HG03095 (cell line): Measurements from ENCODE around the gene APC2.

Source experiments
- ATAC-seq: cut with Tn5 transposase; IDR thresholded peaks from one replicate; pipeline ENCODE4 v1.9.1; 2021; ENCODE audit warnings: moderate library complexity; ENCODE audit not compliant: unreplicated experiment

APC2 gene

DNA sequence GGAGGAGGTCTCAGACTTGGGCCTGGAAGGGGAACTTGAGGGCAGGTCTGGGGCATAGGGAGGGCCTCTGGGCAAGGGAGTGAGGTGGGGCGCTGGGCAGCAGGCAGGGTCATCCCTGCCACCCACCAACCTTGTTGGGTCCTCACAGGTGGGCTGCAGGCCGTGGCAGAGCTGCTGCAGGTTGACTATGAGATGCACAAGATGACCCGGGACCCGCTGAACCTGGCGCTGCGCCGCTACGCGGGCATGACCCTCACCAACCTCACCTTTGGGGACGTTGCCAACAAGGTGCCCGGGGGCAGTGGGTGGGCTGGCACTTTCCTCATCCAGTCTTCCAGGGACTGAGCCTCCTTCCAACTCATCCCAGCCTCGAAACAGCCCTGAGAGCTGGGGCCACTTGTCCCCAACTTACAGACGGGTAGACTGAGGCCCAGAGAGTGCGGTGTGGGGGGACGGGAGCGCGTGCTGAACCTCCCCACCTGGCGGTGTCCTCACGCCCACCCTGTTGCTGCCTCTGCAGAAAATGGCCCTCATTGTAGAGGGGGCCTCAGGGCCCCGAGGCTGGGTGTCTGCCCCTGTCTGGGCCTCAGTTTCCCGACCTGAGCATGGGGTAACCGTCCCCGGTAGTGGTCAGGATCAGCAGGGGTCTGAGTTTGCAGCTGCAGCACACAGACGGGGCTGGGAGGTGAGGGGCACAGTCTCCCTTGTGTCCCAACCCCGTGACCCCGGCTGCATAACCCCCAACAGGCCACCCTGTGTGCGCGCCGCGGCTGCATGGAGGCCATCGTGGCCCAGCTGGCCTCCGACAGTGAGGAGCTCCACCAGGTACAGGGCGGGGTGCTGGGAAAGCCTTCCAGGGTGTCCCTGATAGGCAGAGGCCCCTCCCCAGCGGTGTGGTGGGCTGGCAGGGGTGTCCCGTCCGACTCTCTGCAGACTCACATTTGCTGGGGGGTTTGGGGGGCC lies 10.4 kb downstream of the APC2 start:
- ATAC-seq, result no peak

DNA sequence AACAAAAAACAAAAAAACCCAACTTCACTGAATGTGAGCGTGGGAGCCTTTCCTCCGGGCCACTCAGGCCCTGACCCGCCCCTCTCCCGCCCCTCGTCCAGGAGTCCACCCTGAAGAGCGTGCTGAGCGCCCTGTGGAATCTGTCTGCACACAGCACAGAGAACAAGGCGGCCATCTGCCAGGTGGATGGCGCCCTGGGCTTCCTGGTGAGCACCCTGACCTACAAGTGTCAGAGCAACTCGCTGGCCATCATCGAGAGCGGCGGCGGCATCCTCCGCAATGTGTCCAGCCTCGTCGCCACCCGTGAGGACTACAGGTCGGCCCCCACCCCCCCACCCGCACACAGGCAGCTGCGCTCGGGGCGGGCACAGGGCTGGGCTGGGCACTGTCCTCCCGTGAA lies 11.9 kb downstream of the APC2 start:
- ATAC-seq, result no peak

DNA sequence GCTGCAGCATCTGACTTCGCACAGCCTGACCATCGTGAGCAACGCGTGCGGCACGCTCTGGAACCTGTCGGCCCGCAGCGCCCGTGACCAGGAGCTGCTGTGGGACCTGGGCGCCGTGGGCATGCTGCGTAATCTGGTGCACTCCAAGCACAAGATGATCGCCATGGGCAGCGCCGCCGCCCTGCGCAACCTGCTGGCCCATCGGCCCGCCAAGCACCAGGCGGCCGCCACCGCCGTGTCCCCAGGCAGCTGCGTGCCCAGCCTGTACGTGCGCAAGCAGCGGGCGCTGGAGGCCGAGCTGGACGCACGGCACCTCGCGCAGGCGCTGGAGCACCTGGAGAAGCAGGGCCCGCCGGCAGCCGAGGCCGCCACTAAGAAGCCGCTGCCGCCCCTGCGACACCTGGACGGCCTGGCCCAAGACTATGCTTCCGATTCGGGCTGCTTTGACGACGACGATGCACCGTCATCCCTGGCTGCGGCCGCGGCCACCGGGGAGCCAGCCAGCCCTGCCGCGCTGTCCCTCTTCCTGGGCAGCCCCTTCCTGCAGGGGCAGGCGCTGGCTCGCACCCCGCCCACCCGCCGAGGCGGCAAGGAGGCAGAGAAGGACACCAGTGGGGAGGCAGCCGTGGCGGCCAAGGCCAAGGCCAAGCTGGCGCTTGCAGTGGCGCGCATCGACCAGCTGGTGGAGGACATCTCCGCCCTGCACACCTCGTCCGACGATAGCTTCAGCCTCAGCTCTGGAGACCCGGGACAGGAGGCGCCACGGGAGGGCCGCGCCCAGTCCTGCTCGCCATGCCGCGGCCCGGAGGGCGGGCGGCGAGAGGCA lies 15.5 kb downstream of the APC2 start:
- ATAC-seq, result no peak

DNA sequence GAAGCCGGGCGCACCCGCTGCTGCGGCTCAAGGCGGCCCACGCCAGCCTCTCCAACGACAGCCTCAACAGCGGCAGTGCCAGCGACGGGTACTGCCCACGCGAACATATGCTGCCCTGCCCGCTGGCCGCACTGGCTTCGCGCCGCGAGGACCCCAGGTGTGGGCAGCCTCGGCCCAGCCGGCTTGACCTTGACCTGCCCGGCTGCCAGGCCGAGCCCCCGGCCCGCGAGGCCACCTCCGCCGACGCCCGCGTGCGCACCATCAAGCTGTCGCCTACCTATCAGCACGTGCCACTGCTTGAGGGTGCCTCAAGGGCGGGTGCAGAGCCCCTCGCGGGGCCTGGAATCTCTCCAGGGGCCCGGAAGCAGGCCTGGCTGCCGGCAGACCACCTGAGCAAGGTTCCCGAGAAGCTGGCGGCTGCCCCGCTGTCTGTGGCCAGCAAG lies 16.1 kb downstream of the APC2 start:
- ATAC-seq, result no peak

DNA sequence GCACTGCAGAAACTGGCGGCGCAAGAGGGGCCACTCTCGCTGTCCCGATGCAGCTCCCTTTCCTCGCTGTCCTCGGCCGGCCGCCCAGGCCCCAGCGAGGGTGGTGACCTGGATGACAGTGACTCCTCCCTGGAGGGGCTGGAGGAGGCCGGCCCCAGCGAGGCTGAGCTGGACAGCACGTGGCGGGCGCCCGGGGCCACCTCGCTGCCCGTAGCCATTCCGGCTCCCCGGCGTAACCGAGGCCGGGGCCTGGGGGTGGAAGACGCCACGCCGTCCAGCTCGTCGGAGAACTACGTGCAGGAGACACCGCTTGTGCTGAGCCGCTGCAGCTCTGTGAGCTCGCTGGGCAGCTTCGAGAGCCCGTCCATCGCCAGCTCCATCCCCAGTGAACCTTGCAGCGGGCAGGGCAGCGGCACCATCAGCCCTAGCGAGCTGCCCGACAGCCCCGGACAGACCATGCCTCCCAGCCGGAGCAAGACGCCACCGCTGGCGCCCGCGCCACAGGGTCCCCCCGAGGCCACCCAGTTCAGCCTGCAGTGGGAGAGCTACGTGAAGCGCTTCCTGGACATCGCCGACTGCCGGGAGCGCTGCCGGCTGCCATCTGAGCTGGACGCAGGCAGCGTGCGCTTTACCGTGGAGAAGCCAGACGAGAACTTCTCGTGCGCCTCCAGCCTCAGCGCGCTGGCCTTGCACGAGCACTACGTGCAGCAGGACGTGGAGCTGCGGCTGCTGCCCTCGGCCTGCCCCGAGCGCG lies 16.7 kb downstream of the APC2 start:
- ATAC-seq, result no peak

DNA sequence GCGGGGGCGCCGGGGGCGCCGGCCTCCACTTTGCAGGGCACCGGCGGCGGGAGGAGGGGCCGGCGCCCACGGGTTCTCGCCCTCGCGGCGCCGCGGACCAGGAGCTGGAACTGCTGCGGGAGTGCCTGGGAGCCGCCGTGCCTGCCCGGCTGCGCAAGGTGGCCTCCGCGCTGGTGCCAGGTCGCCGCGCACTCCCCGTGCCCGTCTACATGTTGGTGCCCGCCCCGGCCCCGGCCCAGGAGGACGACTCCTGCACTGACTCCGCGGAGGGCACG lies 17.2 kb downstream of the APC2 start:
- ATAC-seq, result no peak

DNA sequence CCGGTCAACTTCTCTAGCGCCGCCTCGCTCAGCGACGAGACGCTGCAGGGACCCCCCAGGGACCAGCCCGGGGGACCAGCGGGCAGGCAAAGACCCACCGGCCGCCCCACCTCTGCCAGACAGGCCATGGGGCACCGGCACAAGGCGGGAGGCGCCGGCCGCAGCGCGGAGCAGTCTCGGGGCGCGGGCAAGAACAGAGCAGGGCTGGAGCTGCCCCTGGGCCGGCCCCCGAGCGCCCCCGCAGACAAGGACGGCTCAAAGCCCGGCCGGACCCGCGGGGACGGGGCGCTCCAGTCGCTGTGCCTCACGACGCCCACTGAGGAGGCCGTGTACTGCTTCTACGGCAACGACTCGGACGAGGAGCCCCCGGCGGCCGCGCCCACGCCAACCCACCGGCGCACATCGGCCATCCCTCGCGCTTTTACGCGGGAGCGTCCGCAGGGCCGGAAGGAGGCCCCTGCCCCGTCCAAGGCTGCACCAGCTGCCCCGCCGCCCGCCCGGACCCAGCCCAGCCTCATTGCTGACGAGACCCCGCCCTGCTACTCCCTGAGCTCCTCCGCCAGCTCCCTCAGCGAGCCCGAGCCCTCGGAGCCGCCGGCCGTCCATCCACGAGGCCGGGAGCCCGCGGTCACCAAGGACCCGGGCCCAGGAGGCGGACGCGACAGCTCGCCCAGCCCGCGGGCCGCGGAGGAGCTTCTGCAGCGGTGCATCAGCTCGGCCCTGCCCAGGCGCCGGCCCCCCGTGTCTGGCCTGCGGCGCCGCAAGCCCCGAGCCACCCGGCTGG lies 17.8 kb downstream of the APC2 start:
- ATAC-seq, result no peak

DNA sequence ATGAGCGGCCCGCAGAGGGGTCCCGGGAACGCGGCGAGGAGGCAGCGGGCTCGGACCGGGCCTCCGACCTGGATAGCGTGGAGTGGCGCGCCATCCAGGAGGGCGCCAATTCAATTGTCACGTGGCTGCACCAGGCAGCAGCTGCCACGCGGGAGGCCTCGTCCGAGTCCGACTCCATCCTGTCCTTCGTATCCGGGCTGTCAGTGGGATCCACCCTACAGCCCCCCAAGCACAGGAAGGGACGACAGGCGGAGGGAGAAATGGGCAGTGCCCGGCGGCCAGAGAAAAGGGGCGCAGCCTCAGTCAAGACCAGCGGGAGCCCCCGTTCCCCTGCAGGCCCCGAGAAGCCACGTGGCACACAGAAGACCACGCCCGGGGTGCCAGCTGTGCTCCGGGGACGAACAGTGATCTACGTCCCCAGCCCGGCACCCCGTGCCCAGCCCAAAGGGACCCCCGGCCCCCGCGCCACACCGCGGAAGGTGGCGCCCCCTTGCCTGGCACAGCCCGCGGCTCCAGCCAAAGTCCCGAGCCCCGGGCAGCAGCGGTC lies 18.4 kb downstream of the APC2 start:
- no peak for ATAC-seq

DNA sequence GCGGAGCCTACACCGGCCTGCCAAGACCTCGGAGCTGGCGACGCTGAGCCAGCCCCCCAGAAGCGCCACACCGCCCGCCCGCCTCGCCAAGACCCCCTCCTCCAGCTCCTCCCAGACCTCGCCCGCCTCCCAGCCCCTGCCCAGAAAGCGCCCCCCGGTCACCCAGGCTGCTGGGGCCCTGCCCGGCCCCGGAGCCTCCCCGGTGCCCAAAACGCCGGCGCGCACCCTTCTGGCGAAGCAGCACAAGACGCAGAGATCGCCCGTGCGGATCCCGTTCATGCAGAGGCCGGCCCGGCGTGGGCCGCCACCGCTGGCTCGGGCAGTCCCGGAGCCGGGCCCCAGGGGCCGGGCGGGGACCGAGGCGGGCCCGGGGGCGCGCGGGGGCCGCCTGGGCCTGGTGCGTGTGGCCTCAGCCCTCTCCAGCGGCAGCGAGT lies 18.9 kb downstream of the APC2 start:
- ATAC-seq, result no peak

DNA sequence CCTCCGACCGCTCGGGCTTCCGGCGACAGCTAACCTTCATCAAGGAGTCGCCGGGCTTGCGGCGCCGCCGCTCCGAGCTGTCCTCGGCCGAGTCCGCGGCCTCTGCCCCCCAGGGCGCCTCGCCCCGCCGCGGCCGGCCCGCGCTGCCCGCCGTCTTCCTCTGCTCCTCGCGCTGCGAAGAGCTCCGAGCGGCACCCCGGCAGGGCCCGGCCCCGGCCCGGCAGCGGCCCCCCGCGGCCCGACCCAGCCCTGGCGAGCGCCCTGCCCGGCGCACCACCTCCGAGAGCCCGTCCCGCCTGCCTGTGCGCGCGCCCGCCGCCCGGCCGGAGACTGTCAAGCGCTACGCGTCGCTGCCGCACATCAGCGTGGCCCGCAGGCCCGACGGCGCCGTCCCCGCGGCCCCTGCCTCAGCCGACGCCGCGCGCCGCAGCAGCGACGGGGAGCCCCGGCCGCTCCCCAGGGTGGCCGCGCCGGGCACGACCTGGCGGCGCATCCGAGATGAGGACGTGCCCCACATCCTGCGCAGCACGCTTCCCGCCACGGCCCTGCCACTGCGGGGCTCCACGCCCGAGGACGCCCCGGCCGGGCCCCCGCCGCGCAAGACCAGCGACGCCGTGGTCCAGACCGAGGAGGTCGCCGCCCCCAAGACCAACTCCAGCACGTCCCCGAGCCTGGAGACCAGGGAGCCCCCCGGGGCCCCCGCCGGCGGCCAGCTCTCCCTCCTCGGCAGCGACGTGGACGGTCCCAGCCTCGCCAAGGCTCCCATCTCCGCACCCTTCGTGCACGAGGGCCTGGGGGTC lies 19.5 kb downstream of the APC2 start:
- ATAC-seq, result no peak

DNA sequence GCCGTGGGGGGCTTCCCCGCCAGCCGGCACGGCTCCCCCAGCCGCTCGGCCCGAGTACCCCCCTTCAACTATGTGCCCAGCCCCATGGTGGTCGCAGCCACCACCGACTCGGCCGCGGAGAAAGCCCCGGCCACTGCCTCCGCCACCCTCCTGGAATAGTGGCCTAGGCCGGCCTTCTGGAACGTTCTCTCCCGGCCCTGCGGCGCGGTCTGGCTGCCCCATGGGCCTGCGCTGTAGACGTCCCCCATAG lies 20.1 kb downstream of the APC2 start:
- no peak for ATAC-seq

DNA sequence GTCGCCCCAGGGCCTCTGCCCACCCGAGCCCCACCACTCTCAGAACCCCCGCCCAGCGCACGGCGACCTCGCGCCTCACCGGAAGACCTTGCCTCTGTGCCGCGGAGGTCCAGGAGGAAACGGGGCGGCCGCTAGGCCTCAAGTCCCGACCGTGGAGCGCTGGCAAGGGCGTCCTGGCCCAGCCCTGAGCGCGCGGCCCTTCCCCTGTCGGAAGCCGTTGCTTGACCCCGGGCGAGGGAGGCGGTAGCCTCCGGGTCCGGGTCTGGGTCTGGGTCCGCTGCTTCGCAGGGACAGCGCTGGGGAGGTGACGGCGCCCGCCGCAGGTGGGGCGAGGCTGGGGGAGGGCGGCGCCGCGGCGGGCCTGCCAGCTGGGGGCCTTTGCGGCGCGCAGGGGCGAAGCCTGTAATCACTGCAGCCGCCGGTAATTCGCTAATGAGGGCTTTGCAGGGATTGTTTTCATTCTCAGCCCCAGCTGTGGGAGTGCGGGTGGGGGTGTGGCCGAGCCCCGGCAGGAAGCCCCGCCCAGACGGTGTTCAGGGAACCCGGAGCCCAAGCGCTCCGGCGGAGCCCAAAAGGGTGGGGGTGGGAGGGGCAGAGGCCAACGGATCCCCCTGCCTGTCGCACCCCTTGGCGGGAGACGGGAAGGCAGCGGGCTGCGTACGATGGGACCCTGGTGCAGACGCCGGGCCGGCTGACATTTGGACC lies 20.5 kb downstream of the APC2 start:
- no peak for ATAC-seq

DNA sequence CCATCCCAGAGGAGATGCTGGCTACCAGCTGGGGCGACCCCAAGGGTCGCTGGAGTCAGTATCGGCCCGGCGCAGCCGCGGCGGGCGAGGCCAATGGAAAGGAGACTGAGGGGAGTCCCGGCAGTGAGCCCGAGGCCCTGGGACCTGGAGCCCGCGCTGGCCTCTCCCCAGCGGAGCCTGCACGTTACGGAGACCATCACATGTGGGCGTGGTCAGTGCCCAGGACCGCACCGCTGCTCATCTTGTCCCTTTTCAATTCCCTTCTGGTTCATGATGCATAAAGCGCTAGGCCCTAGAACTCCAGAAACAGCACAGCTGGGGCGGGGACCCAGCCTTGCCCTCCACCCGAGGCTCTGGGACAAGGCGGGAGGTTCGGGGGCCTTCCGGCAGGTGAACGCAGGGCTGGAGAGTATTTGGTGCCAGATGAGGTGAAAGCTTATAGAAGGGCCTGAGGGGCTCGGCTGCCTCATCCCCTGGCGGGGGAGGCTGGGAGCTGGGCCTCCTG lies 21.1 kb downstream of the APC2 start:
- no peak for ATAC-seq

DNA sequence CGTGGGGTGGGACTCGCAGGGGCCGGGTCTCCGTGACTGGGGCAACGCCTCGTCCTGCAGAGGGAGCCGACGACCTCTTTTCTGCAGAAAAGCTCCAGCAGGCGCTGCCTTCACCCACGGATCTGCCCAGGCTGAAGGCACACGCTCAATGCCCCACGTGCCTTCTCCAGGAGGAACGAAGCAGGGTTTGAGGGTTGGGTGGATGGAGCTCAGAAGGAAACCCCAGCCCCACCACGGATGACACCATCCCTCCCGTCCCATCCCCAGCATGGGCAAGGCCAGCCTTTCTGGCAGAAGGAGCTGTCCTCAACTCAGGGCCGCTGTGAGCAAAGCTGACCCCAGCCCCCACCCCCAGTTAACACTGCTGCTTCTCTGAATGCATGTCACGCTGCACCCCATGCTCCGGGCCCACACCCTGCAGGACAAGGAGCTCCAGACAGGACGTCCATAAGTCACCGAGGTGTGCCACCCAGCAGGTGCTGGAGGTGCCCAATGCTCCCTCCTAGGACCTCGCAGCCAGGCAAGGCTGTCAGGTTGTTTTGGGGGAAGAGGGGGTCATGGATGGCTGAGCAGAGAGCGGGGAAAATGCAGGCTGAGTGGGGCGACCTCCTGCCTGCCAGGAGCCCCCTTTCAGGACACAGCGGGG lies 21.7 kb downstream of the APC2 start:
- no peak for ATAC-seq

DNA sequence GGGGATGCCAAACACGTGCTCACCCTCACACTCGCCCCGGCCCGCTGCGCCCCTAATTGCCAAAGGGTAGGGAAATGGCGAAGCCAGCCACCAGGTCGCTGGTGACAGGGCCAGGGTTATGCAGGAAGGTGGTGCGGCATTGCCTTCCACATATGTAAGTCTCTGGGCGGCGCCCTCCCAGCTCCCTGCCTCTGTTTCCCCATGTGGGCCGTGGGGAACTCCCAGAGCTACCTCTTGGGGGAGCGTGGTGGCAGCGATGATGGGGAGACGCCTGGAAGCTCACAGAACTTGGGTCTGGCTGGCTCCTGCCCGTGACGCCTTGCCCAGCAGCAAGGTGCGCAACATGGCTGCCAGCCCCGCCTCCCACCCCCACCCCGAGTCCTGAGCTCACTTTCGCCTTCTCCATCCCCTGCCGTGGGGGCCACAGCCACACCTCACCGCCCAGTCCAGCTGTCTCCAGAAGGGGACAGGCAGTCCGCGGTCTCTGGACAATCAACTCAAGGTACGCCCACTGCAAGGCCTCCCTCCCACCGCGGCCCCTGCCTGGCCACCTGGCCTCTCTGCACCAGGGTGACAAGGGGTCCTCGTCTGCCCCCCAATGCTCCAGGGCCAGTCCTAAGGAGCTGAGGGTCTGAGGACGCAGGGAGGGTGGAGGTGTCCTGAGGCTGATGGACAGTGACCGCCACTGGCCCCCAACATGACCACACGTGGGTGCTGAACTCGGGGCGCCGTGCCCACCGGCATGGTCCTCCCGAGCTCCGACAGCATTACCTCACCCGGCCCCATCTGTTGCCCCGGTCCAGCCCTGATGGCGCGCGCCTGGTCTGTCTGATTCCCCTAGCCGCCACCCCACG lies 22.5 kb downstream of the APC2 start:
- ATAC-seq, result no peak

DNA sequence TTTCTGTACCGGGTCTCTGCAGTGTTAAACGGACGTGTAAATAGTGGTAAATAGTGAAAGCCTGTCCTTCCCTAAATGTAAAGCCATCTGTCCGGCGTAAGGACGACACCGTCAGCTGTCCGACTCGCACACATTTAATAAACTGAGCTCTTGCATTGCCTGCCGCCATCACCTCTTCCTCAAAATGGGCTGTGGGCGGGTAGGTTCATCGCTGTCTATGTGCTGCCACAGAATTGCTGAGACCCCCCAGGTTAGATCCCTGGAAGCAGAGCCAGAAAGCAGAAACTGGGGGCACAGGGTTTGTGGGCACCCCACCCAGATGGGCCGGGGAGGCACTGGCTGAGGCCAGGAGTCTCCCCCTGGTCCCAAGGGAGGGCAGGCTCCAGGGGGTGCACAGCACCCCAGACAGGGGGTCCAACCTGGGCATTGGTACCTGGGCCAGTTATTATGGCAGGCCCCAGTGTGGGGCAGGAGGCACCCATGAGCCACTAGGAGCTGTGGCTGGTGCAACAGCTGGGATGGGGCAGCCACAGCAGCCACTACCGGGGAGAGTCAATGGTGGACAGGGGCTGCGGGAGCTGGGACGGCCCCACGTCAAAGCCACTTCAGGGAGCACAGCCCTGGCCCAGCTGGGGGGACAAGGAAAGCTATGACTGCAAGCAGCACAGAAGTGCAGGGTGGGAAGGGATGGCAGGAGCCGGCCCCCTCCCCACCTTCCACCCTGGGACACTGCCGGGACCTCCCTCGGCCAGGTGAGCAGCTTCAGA lies 23.3 kb downstream of the APC2 start:
- no peak for ATAC-seq
